NOMO-1 (cell line): Measurements from ENCODE around the gene WDR89.
A peak's percentile ranks its signal among the peaks of the same experiment; 100 is the strongest.
"Not testable (repeated sequence)": the region's sequence is repeated elsewhere in the genome, so short reads cannot be mapped to it uniquely, and the experiment has no call there.

Experiments
- DNase-seq, 2 experiments: peaks; one replicate each; lab custom pipeline; 2025; ENCODE audit not compliant: unreplicated experiment in 2 of 2; lab: John Stamatoyannopoulos, UW

WDR89 gene, protein sequence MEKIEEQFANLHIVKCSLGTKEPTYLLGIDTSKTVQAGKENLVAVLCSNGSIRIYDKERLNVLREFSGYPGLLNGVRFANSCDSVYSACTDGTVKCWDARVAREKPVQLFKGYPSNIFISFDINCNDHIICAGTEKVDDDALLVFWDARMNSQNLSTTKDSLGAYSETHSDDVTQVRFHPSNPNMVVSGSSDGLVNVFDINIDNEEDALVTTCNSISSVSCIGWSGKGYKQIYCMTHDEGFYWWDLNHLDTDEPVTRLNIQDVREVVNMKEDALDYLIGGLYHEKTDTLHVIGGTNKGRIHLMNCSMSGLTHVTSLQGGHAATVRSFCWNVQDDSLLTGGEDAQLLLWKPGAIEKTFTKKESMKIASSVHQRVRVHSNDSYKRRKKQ

DNA sequence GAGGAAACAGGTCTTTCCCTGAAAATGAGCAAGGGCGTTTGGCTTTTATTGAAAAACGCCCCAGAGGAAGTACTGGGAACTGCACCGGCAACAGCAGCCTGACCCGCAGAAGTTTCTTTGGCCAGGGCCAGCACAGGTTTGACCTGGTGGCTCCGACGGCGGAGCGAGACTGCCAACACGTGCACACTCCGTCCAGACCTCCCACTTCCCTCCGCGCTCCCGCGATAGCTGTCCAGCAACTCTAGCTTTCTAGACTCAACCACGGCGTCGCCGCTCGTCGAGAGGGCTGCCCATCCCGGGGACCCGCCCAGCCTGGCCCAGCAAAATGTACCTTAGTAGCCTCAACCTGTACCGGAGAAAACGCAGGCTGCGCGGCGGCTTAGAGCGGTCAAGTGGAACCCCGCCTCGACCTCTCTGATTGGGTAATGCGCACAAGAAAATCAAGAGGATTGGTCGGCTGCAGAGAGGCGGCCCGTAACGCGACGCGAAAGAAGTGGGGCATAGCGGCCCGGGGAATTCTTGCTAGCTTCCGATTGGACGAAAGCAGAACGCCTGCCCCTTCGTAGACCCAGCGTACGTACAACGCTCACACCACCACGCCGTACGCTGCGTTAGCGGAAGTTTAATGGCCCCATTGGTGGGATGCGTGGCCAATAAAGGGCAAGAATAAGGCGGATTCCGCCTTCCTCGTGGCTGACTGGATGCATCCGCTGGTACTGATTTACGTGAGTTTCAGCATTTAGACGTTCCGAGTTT is at the start of gene WDR89:
TSS of gene WDR89 (minus strand) at position 399 of the 756 bp plus-strand sequence. CDS start 41,929 bp downstream, outside the sequence.
- DNase-seq, result peak; percentile 97 to 98

DNA sequence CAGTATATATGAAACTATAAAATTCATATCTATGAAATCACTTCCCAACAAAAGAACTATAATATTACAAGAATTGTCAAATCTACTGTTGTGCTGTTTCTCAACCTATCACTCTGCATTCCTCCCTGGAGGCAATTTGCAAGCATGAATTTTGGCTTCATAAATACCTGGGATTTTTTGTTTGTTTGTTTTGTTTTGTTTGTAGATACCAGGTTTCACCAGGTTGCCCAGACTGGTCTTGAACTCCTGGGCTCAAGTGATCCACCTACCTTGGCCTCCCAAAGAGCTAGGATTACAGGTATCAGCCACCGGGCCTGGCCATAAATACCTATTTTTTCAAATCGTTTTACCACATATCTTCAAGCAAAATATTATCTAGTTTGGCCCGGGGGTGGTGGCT is 47.5 kb upstream of the WDR89 start:
- DNase-seq, result no peak

DNA sequence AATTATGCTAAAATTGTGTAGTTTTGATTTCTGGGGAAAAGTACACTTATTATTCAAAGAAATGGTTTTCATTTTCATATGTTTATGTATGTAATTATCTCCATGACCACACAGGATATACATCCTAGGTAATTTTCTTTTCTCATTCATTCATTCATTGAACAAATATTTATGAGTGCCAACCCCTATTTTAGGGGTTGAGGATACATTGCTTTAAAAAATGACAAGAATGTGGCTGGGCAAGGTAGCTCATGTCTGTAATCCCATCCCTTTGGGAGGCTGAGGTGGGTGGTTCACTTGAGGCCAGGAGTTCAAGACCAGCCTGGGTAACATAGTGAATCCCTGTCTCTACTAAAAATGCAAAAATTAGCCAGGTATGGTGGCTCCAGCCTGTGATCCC is 45.3 kb upstream of the WDR89 start:
- no peak for DNase-seq

DNA sequence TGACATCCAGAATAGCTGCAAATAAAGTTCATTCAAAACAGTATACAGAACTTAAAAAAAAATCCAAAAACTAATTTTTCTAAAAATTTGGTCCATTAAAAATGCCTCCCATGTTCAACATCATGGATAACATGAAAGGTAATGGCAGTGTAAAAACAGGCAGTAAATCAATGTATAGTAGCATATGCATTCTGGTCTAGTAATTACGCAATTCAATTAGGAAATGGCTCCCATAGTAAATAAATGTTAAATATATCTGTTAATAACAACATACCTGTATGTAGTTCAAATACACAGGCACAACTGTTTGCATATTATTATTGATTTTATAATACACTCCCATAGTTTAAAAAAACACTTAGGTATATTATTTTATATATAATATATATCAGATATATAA is 43.7 kb upstream of the WDR89 start:
- no peak for DNase-seq

DNA sequence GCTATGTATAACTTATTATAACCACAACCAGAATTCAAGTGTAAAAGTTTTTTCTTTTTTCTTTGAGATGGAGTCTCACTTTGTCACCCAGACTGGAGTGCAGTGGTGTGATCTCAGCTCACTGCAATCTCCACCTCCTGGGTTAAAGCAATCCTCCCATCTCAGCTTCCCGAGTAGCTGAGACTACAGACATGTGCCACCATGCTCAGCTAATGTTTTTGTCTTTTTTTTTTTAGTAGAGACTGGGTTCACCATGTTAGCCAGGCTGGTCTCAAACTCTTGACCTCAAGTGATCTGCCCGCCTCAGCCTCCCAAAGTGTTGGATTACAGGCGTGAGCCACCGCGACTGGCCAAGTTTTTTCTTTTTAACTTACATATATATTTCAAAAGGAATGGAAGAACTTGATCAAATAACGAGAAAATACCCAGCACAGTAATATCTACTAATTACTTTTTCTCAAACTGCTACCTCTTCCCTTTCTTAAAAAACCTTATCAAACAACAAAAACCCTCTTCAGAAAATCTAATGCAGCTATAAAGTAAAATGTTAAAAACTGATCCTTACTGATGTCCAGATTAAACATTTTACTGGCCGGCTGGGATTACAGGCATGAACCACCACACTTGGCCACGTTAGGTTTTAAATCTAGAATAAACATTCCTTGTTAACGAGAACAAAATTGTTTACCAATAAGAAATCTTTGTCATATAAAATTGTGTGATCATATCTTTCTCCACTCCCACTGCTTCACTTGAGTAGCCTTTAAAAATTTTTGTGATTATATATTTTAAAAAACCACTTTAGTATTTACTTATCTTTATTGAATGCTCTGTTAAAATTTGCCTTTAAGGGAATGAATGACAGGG is 41.3 kb upstream of the WDR89 start:
- no peak for DNase-seq

DNA sequence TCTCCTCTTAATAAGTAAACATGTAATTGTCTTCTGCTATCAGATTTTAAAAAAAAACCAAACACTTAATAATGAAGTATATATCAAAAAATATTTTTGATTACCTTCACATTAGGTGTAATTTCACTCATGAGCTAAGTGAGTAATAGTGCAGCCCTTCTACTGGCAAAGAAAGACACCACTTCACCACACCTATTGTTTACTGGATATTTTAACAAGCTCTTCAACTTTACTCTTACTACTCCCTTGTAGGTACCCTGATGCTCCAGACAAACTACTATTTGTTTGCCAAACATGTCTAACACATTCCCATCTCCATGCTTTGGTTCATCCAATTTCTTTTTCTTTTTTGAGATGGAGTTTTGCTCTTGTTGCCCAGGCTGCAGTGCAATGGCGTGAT is 36.9 kb upstream of the WDR89 start:
- DNase-seq, result no peak

DNA sequence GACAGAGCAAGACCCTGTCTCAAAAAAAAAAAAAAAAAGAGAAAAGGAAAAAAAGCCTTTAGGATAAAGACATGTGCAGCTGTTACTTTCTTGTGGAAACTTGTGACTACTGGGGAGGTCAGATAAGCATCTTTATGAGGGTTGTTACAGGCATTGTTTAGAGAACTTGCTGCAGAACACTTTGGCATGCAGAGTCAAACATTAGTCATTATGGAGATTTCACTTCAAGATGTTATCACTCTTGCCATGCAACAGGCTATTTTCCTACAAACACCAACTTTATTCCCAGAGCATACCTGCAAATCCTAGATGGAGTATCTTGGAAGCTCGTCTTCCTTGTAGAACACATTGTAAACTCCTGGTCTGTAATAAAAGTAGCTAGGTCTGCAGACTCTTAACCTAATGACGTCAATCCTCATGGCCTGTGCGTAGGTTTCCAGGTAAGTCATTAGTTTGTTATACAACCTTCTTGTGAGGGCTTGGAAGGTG is 36.3 kb upstream of the WDR89 start:
- DNase-seq, result no peak

DNA sequence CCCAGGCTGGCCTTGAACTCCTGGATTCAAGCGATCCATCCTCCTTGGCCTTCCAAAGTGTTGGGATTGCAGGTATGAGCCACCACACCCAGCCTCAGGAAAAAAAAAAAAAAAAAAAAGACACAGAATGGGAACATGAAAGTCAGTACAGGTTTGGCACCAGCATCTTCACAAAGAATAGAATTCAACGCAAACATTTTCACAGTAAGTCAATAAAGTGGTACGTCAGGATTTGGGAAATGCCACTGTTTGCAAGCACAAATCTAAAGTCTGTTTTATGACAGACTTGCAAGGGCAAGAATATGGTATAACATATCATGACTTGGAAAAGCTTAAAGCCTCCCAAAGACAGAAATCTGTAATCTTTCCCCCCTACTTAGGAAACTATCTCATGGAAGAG is 34.9 kb upstream of the WDR89 start:
- no peak for DNase-seq

DNA sequence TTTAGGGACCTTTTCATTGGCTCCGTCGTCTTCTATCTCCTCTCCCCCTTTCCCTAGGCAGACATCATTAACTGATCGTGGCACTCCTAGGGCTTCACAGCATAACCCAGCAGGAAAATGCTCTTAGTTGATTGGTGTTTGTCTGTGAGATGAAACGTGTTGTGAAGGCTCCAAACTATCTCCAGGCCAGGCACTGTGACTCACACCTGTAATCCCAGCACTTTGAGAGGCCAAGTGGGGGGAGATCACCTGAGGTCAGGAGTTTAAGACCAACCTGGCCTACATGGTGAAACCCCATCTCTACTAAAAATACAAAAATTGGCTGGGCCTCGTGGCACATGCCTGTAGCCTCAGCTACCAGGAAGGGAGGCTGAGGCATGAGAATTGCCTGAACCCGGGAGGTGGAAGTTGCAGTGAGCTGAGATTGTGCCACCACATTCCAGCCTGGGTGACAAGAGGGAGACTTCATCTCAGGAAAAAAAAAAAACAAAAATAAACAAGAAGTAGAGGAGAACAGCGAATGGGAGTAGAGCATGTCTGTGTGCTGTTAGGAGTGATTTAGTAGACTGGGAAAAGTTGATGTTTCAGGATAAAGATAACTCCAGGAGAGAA is 32.3 kb upstream of the WDR89 start:
- no peak for DNase-seq

DNA sequence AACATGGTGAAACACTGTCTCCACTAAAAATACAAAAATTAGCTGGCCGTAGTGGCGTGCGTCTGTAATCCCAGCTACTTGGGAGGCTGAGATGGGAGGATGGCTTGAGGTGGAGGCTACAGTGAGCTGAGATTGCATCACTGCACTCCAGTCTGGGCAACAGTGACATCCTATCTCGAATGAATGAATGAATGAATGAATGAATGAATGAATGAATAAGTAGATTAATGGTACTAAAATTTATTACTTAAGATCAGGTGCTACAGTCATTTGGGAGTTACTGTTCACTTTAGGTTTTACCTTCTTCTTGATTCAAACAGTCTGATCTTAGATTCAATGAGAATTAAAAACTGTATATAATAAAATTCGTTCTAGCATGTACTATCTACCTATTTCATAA is 31.6 kb upstream of the WDR89 start:
- DNase-seq, result no peak

DNA sequence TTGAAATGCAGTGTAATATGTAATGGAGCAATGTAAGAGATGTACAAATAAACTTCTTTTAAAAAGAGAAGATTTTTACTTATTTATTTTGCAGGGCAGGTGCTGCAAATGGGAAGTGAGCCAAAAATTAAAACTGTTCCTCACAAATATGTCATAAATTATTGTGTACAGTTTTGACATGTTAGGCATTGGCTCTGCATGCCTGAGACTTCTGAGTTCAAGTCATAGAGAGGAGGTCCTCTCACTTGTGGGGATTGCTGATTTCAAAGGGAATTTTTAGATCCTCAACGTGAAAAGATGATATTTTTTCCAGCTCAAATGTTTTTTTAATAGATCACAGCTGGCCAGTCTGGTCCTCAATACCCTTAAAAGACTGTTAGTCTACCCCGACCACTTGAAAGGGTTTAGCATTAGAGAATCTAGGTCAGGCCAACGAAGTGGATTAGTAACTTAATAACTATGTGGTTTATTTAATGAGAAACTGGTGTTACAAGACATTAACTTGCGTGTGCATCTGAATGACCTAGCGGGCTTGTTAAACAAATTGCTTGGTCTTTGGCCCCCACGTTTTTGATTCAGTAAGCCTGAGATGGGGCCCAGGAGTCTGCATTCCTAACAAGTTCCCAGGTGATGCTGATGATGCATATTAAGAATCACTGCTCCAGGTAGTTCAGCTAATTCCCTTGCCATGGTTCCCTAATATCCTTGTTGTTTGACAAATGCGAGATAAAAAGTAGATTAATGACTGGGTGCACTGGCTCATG is 30.9 kb upstream of the WDR89 start:
- DNase-seq, result no peak

DNA sequence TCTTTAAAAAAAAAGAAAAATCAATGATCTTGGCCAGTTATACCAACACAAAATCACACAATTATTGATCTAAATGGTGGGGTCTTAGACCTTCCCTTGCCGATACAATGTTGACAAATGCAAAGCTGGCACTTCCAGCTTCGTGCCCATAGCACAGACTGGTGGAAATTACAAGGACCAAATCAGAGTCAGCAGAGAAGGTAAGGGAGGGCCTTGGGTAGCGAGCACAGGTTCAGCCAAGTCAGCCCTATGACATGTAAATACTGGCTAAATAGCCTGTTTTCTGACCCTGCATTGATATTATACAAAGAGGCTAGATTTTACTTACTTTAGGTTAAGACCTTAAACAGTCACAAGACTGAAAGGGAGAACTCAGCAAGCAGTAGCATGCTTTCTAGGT is 30.3 kb upstream of the WDR89 start:
- DNase-seq, result no peak

DNA sequence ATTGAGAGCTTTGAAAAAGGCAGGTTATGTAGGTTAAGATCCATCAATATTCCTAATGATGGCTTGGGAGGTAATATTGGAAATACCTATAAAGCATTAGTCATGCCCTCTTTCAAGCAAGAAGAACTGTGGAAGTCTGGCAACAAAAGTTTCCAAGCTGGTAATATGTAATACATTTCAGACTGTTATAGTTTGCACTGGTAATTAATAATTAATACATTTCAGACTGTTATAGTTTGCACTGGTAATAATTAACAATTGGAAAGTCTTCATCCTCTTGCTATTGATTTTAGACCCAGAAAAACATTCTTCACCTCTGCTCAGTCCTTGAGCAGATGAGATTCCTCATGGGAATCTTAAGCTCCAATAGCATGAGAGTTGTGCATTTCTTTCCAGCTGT is 29.0 kb upstream of the WDR89 start:
- DNase-seq, result no peak

DNA sequence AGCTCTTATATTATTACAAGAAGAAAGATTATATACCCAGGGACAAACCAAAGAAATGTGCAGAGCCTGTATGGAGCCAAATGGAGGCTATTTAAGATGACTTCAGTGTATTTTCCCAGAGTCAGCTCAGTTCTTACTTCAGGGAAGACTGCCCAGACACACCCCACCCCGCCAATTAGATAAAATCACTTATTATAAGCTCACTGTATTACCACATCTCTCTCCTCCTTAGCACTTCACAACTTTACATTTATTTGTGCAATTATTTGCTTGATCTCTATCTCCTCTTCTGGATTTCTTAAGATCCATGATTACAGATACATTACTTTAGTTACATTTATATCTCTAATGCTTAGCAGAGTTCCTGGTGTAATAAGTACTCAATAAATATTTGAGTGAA is 24.7 kb upstream of the WDR89 start:
- no peak for DNase-seq

DNA sequence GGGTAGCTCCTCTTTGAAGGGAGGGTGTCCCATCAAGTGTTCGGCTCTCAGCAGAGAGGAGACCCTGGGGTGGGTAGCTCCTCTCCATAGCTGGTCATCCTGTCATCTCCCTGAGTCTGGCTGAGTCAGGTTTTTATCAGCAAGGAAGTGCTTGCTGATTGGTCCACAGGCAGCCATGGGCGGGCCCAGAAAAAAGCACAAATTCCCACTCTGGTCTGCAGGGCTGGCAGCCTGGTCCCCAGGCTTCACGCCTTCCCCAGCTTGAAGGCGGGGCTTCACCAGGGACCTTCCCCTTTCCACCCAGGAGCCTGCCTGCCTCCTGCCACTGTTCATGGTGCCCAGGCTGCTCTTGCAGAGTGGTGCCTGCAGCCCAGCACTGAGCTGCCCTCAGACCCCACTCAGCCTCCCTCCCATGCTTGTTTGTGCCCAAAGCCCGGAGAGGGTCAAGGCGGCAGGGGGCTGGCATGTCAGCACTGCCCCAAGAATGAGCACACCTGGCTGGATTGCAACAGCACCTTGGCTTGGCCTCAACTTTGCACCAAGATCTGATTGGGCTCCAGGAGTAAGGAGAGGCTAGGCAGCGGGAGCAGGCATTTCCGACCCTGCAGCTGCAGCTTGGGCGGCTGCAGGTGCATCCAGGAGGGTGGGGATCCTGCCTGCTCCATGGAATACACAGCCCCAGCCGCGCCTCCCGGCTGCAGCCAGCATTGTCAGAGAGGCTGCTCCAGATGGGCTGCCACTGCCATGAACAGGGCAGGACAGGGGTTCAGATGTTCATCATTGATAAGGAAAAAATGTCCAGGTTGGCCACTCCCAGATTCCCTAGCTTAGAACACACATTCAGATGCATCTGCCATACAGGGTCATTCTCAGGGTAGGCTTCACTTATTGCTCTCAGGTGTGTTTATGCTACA is 22.0 kb upstream of the WDR89 start:
- no peak for DNase-seq

DNA sequence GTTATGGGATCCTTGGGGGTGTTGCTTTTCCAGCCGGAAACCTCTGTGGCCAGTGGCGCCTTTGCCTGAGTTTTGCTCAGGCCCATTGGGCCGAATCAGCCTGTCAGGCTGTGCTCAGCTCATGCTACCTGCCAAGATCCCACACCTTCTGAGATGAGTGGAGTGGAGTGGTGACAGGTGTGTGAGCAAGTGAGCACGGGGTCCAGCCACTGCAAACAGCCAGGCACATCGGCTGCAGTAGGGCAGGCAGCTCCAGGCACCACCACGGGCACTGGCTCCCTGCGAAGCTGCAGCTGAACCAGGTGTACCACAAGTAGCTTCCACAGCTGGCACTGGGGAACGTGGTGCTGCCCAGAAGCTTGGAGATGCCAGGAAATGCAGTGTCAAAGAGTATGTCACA is 21.1 kb upstream of the WDR89 start:
- no peak for DNase-seq

DNA sequence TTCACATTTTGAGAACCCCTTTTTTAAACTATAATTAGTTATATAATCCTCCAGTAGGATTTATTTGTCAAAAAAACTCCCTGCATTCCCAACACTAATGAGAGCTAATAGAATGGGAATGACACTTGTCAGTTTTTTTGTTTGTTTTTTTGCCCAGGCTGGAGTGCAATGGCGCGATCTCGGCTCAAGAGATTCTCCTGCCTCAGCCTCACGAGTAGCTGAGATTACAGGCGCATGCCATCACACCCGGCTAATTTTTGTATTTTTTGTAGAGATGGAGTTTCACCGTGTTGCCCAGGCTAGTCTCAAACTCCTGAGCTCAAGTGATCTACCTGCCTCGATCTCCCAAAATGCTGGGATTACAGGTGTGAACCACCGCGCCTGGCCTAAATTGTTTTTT is 20.2 kb upstream of the WDR89 start:
- DNase-seq, result not testable (repeated sequence)

DNA sequence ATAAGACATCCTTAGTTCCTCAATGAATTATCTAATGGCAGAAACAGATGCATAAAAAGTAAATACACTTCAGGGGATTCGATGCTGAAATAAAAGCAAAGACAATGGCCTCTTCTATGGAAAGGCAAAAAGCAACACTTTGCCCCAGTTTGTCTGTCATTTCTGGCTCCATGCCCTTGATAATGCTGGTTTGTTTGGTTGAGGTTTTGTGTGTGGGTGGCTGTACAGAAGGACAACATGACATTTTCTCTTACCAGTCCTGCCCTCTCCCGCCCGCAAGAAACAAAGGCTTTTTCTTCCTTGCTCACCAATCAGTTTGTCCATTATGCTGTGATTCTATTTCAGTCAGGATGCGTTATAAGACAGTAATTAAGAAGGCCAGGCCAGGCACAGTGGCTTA is 18.1 kb upstream of the WDR89 start:
- DNase-seq, result no peak

DNA sequence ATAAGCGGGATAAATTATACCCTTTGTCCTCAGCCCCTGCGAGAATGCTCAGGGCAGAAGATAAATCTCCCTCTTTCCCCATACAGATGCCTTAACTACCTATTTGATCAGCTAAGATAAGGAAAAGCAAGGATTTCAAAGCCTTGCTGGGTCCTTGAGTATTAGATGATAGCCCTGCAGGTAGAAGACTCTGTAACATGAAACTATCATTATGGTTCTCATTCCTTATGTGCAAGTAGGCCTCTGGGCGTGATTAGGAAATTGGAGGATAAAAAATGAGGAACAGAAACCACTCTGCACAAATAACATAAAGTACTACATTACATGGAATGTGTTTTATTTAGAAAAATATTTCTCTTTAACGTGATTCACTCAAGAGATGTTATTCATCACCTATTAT is 14.5 kb upstream of the WDR89 start:
- peak; percentile 54 to 85 for DNase-seq
